SK-N-MC (cell line): Measurements from ENCODE around the gene RNASE8.

Source experiments
- EZH2 ChIP-seq: fragments of 200-600 bp; sonication (generic); IDR thresholded peaks from one replicate; pipeline ENCODE4 v1.6.1; 2017; ENCODE audit warnings: antibody characterized with exemption
- FOXP2 ChIP-seq: optimal IDR thresholded peaks from 2 replicates; pipeline ENCODE3; 2011; ENCODE audit warnings: mild to moderate bottlenecking, moderate library complexity; ENCODE audit not compliant: insufficient read depth; ENCODE audit errors: extremely low read length, control extremely low read depth
- POLR2AphosphoS5 ChIP-seq: IDR thresholded peaks from 2 replicates; pipeline ENCODE4 v1.6.1; 2012; ENCODE audit warnings: mild to moderate bottlenecking, low read depth, low read length, borderline replicate concordance

DNA sequence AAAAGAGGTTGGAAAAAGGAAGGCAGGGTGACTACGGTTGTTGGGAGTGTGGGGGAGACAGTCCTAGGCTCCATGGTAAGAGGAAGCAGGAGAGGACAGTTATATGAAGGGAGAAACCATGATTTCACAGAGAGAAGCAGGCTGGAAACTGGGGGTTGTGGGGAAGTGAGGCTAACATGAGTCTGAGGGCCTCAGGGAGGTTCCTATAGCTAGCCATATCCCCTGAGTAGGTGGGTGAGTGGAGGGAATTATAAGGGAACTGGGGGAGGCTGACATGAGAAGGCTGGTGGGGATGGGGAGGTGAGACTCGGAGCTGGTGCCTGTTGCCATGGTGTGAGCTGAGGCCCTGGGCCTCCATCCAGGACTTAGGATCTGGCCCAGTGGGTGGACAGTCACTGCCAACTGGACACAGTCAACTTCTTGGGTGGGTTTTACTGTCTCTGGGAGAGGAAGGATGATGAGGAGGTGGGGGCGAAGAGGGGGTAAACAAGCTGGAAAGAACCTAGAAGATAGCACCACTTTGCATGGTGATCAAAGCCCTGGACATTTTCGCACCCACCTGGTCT is 24.4 kb upstream of the RNASE8 start:
- TF ChIP-seq EZH2 (no peak), POLR2AphosphoS5 (no peak), FOXP2 (no peak)
